ENCODE measurements around the gene SPATA6. TPM values are rescaled to one million over a fixed set of nuclear protein-coding genes. Genes with fewer than 3 reads are reported as not detected.

Gene SPATA6
- total RNA-seq, 2 donors from 2014 or later, result 12.2 to 23.2 TPM

DNA sequence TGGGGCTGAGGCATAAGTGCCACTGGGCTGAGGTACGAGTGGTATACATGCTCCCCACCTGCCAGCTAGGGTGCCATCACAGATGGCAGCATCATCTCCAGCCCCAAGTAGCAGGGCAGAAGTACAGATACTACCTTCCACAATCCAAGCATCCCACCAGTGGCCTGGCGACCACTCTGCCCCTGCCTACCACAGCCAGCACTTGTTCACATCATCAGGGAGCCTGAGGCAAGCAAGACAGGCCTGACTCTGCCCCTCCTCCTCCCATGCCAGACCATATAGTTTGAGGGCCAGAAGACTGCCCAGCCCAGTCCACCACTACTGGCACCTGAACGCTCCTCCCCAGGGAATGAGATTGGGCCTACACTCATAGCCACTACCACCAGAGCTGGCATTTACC, 84.6 kb downstream of the SPATA6 start:
- DNase-seq (ENCODE audit: low spot score), result no peak
- intact Hi-C loops (cut with DNase I), result no loop called here
- no peaks in the 10 kb centered on the region for H3K27me3 ChIP-seq (replicated peaks; ENCODE audit: insufficient read depth)
- no peak overlapping the region for H3K27ac ChIP-seq
- H3K36me3 ChIP-seq, result no peaks in the 10 kb centered on the region
- TF ChIP-seq POLR2AphosphoS5 (IDR thresholded peaks at IDR 0.05), result no peak
- no peak for TF ChIP-seq POLR2A (IDR thresholded peaks at IDR 0.05)
- TF ChIP-seq, protein P1, sequence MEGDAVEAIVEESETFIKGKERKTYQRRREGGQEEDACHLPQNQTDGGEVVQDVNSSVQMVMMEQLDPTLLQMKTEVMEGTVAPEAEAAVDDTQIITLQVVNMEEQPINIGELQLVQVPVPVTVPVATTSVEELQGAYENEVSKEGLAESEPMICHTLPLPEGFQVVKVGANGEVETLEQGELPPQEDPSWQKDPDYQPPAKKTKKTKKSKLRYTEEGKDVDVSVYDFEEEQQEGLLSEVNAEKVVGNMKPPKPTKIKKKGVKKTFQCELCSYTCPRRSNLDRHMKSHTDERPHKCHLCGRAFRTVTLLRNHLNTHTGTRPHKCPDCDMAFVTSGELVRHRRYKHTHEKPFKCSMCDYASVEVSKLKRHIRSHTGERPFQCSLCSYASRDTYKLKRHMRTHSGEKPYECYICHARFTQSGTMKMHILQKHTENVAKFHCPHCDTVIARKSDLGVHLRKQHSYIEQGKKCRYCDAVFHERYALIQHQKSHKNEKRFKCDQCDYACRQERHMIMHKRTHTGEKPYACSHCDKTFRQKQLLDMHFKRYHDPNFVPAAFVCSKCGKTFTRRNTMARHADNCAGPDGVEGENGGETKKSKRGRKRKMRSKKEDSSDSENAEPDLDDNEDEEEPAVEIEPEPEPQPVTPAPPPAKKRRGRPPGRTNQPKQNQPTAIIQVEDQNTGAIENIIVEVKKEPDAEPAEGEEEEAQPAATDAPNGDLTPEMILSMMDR (IDR thresholded peaks at IDR 0.05), result no peak
- no peaks in the 10 kb centered on the region for H3K4me1 ChIP-seq (replicated peaks)
- no peaks in the 10 kb centered on the region for H3K9me3 ChIP-seq
- WGBS, result 96% methylated on average over 3 of the region's 3 CpGs
- no peak overlapping the region for H3K4me3 ChIP-seq

DNA sequence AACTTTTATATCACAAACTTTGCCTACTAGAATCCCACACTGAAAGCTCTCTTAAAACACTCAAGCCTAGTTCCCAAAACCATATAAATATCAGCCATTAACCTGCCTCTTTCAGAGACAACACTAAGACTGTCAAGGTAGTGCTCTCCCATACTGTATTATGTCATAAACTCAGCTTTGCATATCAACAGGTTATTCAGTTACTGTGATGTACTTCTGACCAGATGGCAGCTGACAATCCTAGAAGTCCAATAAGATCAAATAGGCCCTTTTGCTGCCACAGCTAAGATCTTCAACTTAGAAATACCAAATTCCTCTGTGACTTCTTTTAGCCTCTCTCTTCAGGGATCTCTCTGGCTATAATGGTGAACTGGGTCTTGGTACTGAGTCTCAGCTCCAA, 97.2 kb downstream of the SPATA6 start:
- Histone ChIP-seq H3K9me3 (no peaks in the 10 kb centered on the region), H3K4me3 (no peak overlapping the region), H3K4me1 (replicated peaks) (no peaks in the 10 kb centered on the region), H3K27me3 (replicated peaks; ENCODE audit: insufficient read depth) (no peaks in the 10 kb centered on the region), H3K36me3 (no peaks in the 10 kb centered on the region), H3K27ac (no peak overlapping the region)
- intact Hi-C loops (cut with DNase I), result no loop called here
- no peak for DNase-seq (ENCODE audit: low spot score)
- no peak for TF ChIP-seq POLR2A (IDR thresholded peaks at IDR 0.05)
- no peak for TF ChIP-seq POLR2AphosphoS5 (IDR thresholded peaks at IDR 0.05)
- TF ChIP-seq, protein P1 (IDR thresholded peaks at IDR 0.05), result no peak

DNA sequence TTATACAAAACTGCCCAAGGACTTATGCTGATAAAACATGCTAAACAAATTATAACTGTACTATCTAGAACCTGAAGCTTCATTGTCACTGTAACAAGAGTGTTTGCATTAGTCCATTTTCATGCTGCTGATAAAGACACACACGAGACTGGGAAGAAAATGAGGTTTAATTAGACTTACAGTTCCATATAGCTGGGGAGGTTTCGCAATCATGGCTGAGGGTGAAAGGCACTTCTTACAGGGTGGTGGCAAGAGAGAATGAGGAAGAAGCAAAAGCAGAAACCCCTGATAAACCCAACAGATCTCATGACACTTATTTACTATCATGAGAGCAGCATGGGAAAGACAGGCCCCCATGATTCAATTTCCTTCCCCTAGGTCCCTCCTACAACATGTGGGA, 100.4 kb downstream of the SPATA6 start:
- WGBS, result 78% methylated on average over 2 of the region's 2 CpGs
- H3K27me3 ChIP-seq (replicated peaks; ENCODE audit: insufficient read depth), result no peaks in the 10 kb centered on the region
- no peaks in the 10 kb centered on the region for H3K4me1 ChIP-seq (replicated peaks)
- no peak overlapping the region for H3K27ac ChIP-seq
- H3K9me3 ChIP-seq, result no peaks in the 10 kb centered on the region
- no peak for DNase-seq (ENCODE audit: low spot score)
- TF ChIP-seq POLR2A (IDR thresholded peaks at IDR 0.05) (no peak), POLR2AphosphoS5 (IDR thresholded peaks at IDR 0.05) (no peak)
- TF ChIP-seq, protein P1 (IDR thresholded peaks at IDR 0.05), result no peak
- H3K4me3 ChIP-seq, result no peak overlapping the region
- intact Hi-C loops (cut with DNase I), result no loop called here
- no peaks in the 10 kb centered on the region for H3K36me3 ChIP-seq

DNA sequence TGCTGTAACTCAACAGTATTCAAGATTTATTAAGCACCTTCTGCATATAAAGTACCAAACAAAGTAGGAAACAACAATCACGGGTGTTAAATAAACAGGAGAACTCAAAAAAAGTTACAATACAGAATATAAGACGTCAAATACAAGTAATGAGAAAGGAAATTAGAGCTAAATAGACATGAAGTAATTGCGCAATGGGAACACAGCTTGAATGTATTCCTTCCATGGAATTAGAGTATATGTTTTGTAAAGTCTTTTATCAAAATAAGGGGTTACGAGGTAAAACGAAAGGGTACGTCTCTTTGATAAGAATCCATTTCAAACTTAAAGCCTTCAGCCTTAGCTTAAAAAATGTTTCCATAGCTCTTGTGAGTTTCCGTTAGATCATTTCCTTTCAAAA, 109.1 kb downstream of the SPATA6 start:
- no peaks in the 10 kb centered on the region for H3K4me1 ChIP-seq (replicated peaks)
- H3K27ac ChIP-seq, result no peak overlapping the region
- DNase-seq (ENCODE audit: low spot score), result no peak
- TF ChIP-seq, protein P1 (IDR thresholded peaks at IDR 0.05), result no peak
- WGBS, result 89% methylated on average over 7 of the region's 7 CpGs
- H3K27me3 ChIP-seq (replicated peaks; ENCODE audit: insufficient read depth), result no peaks in the 10 kb centered on the region
- no peaks in the 10 kb centered on the region for H3K9me3 ChIP-seq
- H3K36me3 ChIP-seq, result no peaks in the 10 kb centered on the region
- intact Hi-C loops (cut with DNase I), result no loop called here
- no peak overlapping the region for H3K4me3 ChIP-seq

DNA sequence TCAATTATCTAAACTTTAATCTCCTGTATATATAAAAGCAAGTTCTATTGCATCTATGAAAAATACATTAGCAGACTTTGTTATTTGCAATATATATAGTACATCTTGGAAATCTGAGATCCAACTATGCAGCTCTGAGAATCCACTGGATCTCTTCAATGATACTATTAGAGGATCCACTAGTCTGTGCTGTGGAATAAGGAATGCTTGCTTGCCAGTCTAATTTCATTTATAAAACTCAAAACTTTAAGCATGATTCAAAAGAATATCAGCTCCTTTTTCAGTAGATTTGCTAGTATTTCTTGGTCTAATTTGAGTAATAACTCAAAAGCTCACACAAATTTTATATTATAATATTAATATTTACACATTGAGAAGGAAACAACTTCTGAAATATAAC, 115.1 kb downstream of the SPATA6 start:
- Histone ChIP-seq H3K27me3 (replicated peaks; ENCODE audit: insufficient read depth) (no peaks in the 10 kb centered on the region), H3K27ac (no peak overlapping the region), H3K36me3 (no peaks in the 10 kb centered on the region), H3K4me3 (no peak overlapping the region), H3K4me1 (replicated peaks) (no peaks in the 10 kb centered on the region), H3K9me3 (no peaks in the 10 kb centered on the region)
- intact Hi-C loops (cut with DNase I), result loop anchor here (10.0 kb wide), 1 partner anchor 138 kb away; no protein-coding TSS in a partner anchor
- DNase-seq (ENCODE audit: low spot score), result no peak
- TF ChIP-seq POLR2AphosphoS5 (IDR thresholded peaks at IDR 0.05) (no peak), POLR2A (IDR thresholded peaks at IDR 0.05) (no peak)
- TF ChIP-seq, protein P1 (IDR thresholded peaks at IDR 0.05), result peak in 2 of 4 experiments; percentile 12 to 23
